Endodermal cell (in vitro differentiated cells): ENCODE data around the gene IBTK. TPM values are rescaled to one million over a fixed set of nuclear protein-coding genes. Genes with fewer than 3 reads are reported as not detected.

ENCODE experiments used
- DNase-seq: peaks from one replicate; pipeline ENCODE4 v3.0.0-alpha.2; 2017
- H3K27ac ChIP-seq: 2 replicates; pipeline ENCODE4 v1.5.1; 2013; ENCODE audit warnings: mild to moderate bottlenecking, low read depth, low read length, moderate library complexity
- H3K27me3 ChIP-seq: 2 replicates; pipeline ENCODE4 v1.6.1; 2013; ENCODE audit warnings: mild to moderate bottlenecking, low read length, moderate library complexity; ENCODE audit not compliant: insufficient read depth, control insufficient read depth, poor library complexity, severe bottlenecking
- H3K36me3 ChIP-seq: 2 replicates; pipeline ENCODE4 v1.7.0; 2013; ENCODE audit warnings: mild to moderate bottlenecking, low read length, moderate library complexity; ENCODE audit not compliant: control insufficient read depth, insufficient read depth
- H3K4me1 ChIP-seq: one replicate; pipeline ENCODE4 v1.7.0; 2013; ENCODE audit warnings: low read length; ENCODE audit not compliant: control insufficient read depth, insufficient read depth
- H3K4me3 ChIP-seq: 2 replicates; pipeline ENCODE4 v1.5.1; 2013; ENCODE audit warnings: mild to moderate bottlenecking, low read length, moderate library complexity
- H3K9ac ChIP-seq: 2 replicates; pipeline ENCODE4 v1.6.1; 2013; ENCODE audit warnings: mild to moderate bottlenecking, low read length, moderate library complexity; ENCODE audit not compliant: poor library complexity, severe bottlenecking; ENCODE audit errors: extremely low read depth
- H3K9me3 ChIP-seq: 2 replicates; pipeline ENCODE4 v1.6.1; 2013; ENCODE audit warnings: mild to moderate bottlenecking, low read length, moderate library complexity; ENCODE audit not compliant: control insufficient read depth
- H3K27ac Mint-ChIP-seq: 2 replicates; pipeline ENCODE4 v1.8.0; 2020; ENCODE audit warnings: mixed read lengths
- H3K27me3 Mint-ChIP-seq: 2 replicates; pipeline ENCODE4 v1.8.0; 2021; ENCODE audit warnings: mild to moderate bottlenecking, mixed read lengths; ENCODE audit not compliant: insufficient read depth
- H3K36me3 Mint-ChIP-seq: 2 replicates; pipeline ENCODE4 v1.8.0; 2020; ENCODE audit warnings: low read depth, mixed read lengths
- H3K4me1 Mint-ChIP-seq: 2 replicates; pipeline ENCODE4 v1.8.0; 2020; ENCODE audit warnings: mixed read lengths
- H3K4me3 Mint-ChIP-seq: 2 replicates; pipeline ENCODE4 v1.8.0; 2020; ENCODE audit warnings: mild to moderate bottlenecking, moderate library complexity, mixed read lengths
- H3K9me3 Mint-ChIP-seq: 2 replicates; pipeline ENCODE4 v1.8.0; 2020; ENCODE audit warnings: mild to moderate bottlenecking, mixed read lengths
- CTCF ChIP-seq: fragments of 200-600 bp; sonication (generic); conservative IDR thresholded peaks from 2 replicates; pipeline ENCODE4 v1.5.0; 2021; ENCODE audit warnings: antibody characterized with exemption, mild to moderate bottlenecking
- WGBS, 2 experiments: methylation state at CpG; one replicate each; pipeline versions ENCODE4 v1.1.5 to v1.1.7; 2013; ENCODE audit warnings: missing lambda C conversion rate in 2 of 2, mixed read lengths in 1 of 2; ENCODE audit not compliant: insufficient coverage in 1 of 2, insufficient read length in 1 of 2; 5-methylcytosine and 5-hydroxymethylcytosine counted together
- total RNA-seq, 2 donors: library from RNA; stranded (reverse); fragmentation: NEBNext Ultra II Directional in 1 of 2; extraction: Animal tissue kit (Norgen Biotek cat#: 25700) in 1 of 2; gene quantifications; 2 replicates in 1 of 2; 3 replicates in 1 of 2; pipeline ENCODE4 v1.2.1, GENCODE V29; 2021

The IBTK gene
- total RNA-seq, 2 donors from 2014 or later: 35.8 to 46.2 TPM

- no peak for DNase-seq
- H3K4me3 Mint-ChIP-seq: no peak overlapping the region
- H3K4me1 Mint-ChIP-seq: peaks cover 27% of the 10 kb centered on the region
- no peak overlapping the region for H3K9ac ChIP-seq
- H3K27me3 Mint-ChIP-seq: no peaks in the 10 kb centered on the region
- no peaks in the 10 kb centered on the region for H3K36me3 ChIP-seq
- no peak overlapping the region for H3K27ac Mint-ChIP-seq
- no peaks in the 10 kb centered on the region for H3K9me3 Mint-ChIP-seq
- TF ChIP-seq CTCF: no peak
- peaks cover 2% of the 10 kb centered on the region for H3K9me3 ChIP-seq
- peaks cover 3% of the 10 kb centered on the region for H3K4me1 ChIP-seq
- H3K4me3 ChIP-seq: no peak overlapping the region
- no peak overlapping the region for H3K27ac ChIP-seq
- no peaks in the 10 kb centered on the region for H3K27me3 ChIP-seq
- no peaks in the 10 kb centered on the region for H3K36me3 Mint-ChIP-seq
These were observed 16.8 kb upstream of the IBTK start for GRCh38 chr6:82264321-82264720.

DNA sequence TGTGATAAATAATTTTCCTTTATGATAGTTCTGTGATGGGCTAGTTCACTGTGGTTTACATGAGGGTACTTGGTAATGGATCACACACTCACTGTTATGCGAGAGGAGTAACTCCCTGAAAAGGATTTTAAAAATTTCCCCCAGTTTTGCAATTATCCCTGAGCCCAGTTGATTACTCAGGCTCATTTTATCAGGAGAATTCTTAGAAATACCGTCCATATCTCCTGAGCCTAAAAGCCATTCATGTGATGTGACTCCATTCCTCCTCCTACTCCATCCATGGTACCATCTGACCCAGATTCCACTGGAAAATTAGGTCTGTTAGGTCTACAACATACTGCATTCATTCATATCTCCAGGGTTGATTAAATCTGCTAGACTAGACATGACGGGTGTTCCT is 16.4 kb upstream of the IBTK start:
- no peak for DNase-seq
- no peak overlapping the region for H3K9ac ChIP-seq
- H3K4me3 ChIP-seq: no peak overlapping the region
- Mint-ChIP-seq H3K27ac (no peak overlapping the region), H3K4me3 (no peak overlapping the region), H3K4me1 (peaks cover 27% of the 10 kb centered on the region), H3K36me3 (no peaks in the 10 kb centered on the region), H3K27me3 (no peaks in the 10 kb centered on the region), H3K9me3 (no peaks in the 10 kb centered on the region)
- H3K4me1 ChIP-seq: peaks cover 3% of the 10 kb centered on the region
- H3K36me3 ChIP-seq: no peaks in the 10 kb centered on the region
- peaks cover 5% of the 10 kb centered on the region for H3K9me3 ChIP-seq
- WGBS, 2 experiments: 86 to 98% methylated on average over 2 to 3 of the region's 3 CpGs
- no peak overlapping the region for H3K27ac ChIP-seq
- no peak for TF ChIP-seq CTCF
- no peaks in the 10 kb centered on the region for H3K27me3 ChIP-seq

GRCh38 chr6:82260997-82261732 is 13.6 kb upstream of the IBTK start:
- peaks cover 37% of the 10 kb centered on the region for H3K4me1 Mint-ChIP-seq
- TF ChIP-seq CTCF: no peak

More at GRCh38 chr6:82260997-82261732, 13.6 kb upstream of the IBTK start:
- 53 to 80% methylated on average over 2 of the region's 2 CpGs for WGBS, 2 experiments
- no peak for DNase-seq
- Histone ChIP-seq H3K9ac (peak overlapping the region; percentile 17), H3K4me1 (peaks cover 3% of the 10 kb centered on the region), H3K4me3 (peak overlapping the region; percentile 30), H3K9me3 (peaks cover 10% of the 10 kb centered on the region), H3K27me3 (no peaks in the 10 kb centered on the region), H3K27ac (no peak overlapping the region), H3K36me3 (no peaks in the 10 kb centered on the region)
- H3K9me3 Mint-ChIP-seq: no peaks in the 10 kb centered on the region
- H3K4me3 Mint-ChIP-seq: peak overlapping the region; percentile 4
- no peaks in the 10 kb centered on the region for H3K27me3 Mint-ChIP-seq
- peak overlapping the region; percentile 90 for H3K27ac Mint-ChIP-seq
- H3K36me3 Mint-ChIP-seq: no peaks in the 10 kb centered on the region
